IMR-90 (cell line): ENCODE data around the gene STAG2. TPM values are rescaled to one million over a fixed set of nuclear protein-coding genes. Genes with fewer than 3 reads are reported as not detected.

Experiments
- ATAC-seq: fragments of 200-7000 bp; cut with Tn5 transposase; 2 replicates; pipeline ENCODE4 v1.9.1; 2020; ENCODE audit warnings: low read depth, mild to moderate bottlenecking, moderate library complexity
- BruUV-seq: library from RNA; stranded (reverse); fragments of 400-500 nt; replicated peaks from 2 replicates; lab custom pipeline; 2021; lab: Mats Ljungman, UMichigan
- CTCF ChIA-PET: fragments of 300-600 bp; formaldehyde crosslinking; extraction: SDS; loops from one replicate; lab custom pipeline; 2021; ENCODE audit warnings: antibody characterized with exemption; lab: Yijun Ruan, JAX
- POLR2A ChIA-PET: fragments of 300-600 bp; sonication (Branson Sonifier 250); formaldehyde crosslinking; loops from one replicate; lab custom pipeline; 2022; ENCODE audit warnings: antibody characterized with exemption; ENCODE audit not compliant: unreplicated experiment; lab: Charles Lee
- DNase-seq: peaks from one replicate; pipeline ENCODE4 v3.0.0; 2013
- H2AFZ ChIP-seq: replicated peaks from 2 replicates; pipeline ENCODE3; 2013; ENCODE audit warnings: low read length, mild to moderate bottlenecking; ENCODE audit not compliant: poor library complexity
- H2AK5ac ChIP-seq: 2 replicates; pipeline ENCODE4 v1.6.1; 2013; ENCODE audit warnings: low read depth, low read length, inconsistent platforms
- H2AK9ac ChIP-seq: replicated peaks from 2 replicates; pipeline ENCODE3; 2013; ENCODE audit warnings: mild to moderate bottlenecking, low read depth, low read length, moderate library complexity; ENCODE audit not compliant: poor library complexity
- H2BK120ac ChIP-seq: 2 replicates; pipeline ENCODE4 v1.6.1; 2013; ENCODE audit warnings: low read depth, low read length, inconsistent platforms
- H2BK15ac ChIP-seq: 3 replicates; pipeline ENCODE4 v1.6.1; 2013; ENCODE audit warnings: low read depth, low read length, inconsistent platforms
- H2BK20ac ChIP-seq: 2 replicates; pipeline ENCODE4 v1.6.1; 2013; ENCODE audit warnings: low read depth, mild to moderate bottlenecking, inconsistent platforms, low read length, moderate library complexity
- H2BK5ac ChIP-seq: 2 replicates; pipeline ENCODE4 v1.6.1; 2013; ENCODE audit warnings: mild to moderate bottlenecking, low read depth, low read length, inconsistent platforms; ENCODE audit not compliant: poor library complexity, severe bottlenecking
- H3K14ac ChIP-seq: replicated peaks from 2 replicates; pipeline ENCODE4 v1.6.1; 2013; ENCODE audit warnings: low read depth, low read length, inconsistent platforms
- H3K18ac ChIP-seq: 2 replicates; pipeline ENCODE4 v1.6.1; 2013; ENCODE audit warnings: low read depth, low read length, control low read depth
- H3K23ac ChIP-seq: 2 replicates; pipeline ENCODE4 v1.6.1; 2013; ENCODE audit warnings: low read depth, low read length, inconsistent platforms
- H3K27ac ChIP-seq: 2 replicates; pipeline ENCODE4 v1.5.1; 2013; ENCODE audit warnings: mild to moderate bottlenecking, control low read depth, low read length; ENCODE audit not compliant: insufficient read depth
- H3K27me3 ChIP-seq: 2 replicates; pipeline ENCODE4 v1.6.1; 2013; ENCODE audit warnings: low read length; ENCODE audit not compliant: control insufficient read depth, insufficient read depth
- H3K36me3 ChIP-seq: 2 replicates; pipeline ENCODE4 v1.6.1; 2013; ENCODE audit warnings: low read length, mixed read lengths; ENCODE audit not compliant: control insufficient read depth, insufficient read depth
- H3K4ac ChIP-seq: 2 replicates; pipeline ENCODE4 v1.6.1; 2013; ENCODE audit warnings: low read depth, low read length, inconsistent platforms
- H3K4me1 ChIP-seq: 2 replicates; pipeline ENCODE4 v1.6.1; 2013; ENCODE audit warnings: low read length, mixed read lengths; ENCODE audit not compliant: control insufficient read depth, insufficient read depth
- H3K4me2 ChIP-seq: 2 replicates; pipeline ENCODE4 v1.6.1; 2013; ENCODE audit warnings: low read depth, mild to moderate bottlenecking, control low read depth, low read length, moderate library complexity
- H3K4me3 ChIP-seq: 2 replicates; pipeline ENCODE4 v1.5.1; 2013; ENCODE audit warnings: low read depth, mild to moderate bottlenecking, control low read depth, low read length, moderate library complexity; ENCODE audit not compliant: insufficient read depth
- H3K56ac ChIP-seq: 2 replicates; pipeline ENCODE4 v1.6.1; 2013; ENCODE audit warnings: low read length, inconsistent platforms; ENCODE audit not compliant: insufficient read depth; ENCODE audit errors: extremely low read depth
- H3K79me1 ChIP-seq, 2 experiments: 2 replicates each; pipeline ENCODE4 v1.6.1; 2013; ENCODE audit warnings: low read length in 2 of 2, inconsistent platforms in 1 of 2, low read depth in 1 of 2
- H3K9ac ChIP-seq: 2 replicates; pipeline ENCODE4 v1.6.1; 2013; ENCODE audit warnings: low read depth, low read length, control low read depth
- H3K9me1 ChIP-seq: 2 replicates; pipeline ENCODE4 v1.6.1; 2013; ENCODE audit warnings: low read length, inconsistent platforms; ENCODE audit not compliant: insufficient read depth
- H3K9me3 ChIP-seq: 2 replicates; pipeline ENCODE4 v1.6.1; 2013; ENCODE audit warnings: low read length; ENCODE audit not compliant: control insufficient read depth, insufficient read depth
- H4K20me1 ChIP-seq: 2 replicates; pipeline ENCODE4 v1.6.1; 2013; ENCODE audit warnings: low read length, inconsistent platforms; ENCODE audit not compliant: insufficient read depth
- H4K5ac ChIP-seq: 2 replicates; pipeline ENCODE4 v1.6.1; 2013; ENCODE audit warnings: mild to moderate bottlenecking, low read depth, low read length, control low read depth
- H4K8ac ChIP-seq, 2 experiments: 2 replicates each; pipeline ENCODE4 v1.6.1; 2013; ENCODE audit warnings: low read depth in 2 of 2, low read length in 2 of 2, control low read depth in 1 of 2, inconsistent platforms in 1 of 2
- H4K91ac ChIP-seq: 2 replicates; pipeline ENCODE4 v1.6.1; 2013; ENCODE audit warnings: low read depth, low read length, inconsistent platforms; ENCODE audit not compliant: insufficient read depth
- BHLHE40 ChIP-seq: fragments of 150-350 bp; IDR thresholded peaks from 2 replicates; pipeline ENCODE4 v1.6.1; 2016; ENCODE audit warnings: mild to moderate bottlenecking, low read depth, low read length
- CEBPB ChIP-seq: IDR thresholded peaks from 2 replicates; pipeline ENCODE4 v1.6.1; 2012; ENCODE audit warnings: low read depth, low read length, improper control_type of control experiment
- FOS ChIP-seq: fragments of 150-350 bp; IDR thresholded peaks from 2 replicates; pipeline ENCODE4 v1.6.1; 2016; ENCODE audit warnings: low read depth, low read length
- MAFK ChIP-seq: IDR thresholded peaks from 2 replicates; pipeline ENCODE4 v1.6.1; 2012; ENCODE audit warnings: low read depth, low read length, improper control_type of control experiment
- MAZ ChIP-seq: IDR thresholded peaks from 2 replicates; pipeline ENCODE4 v1.6.1; 2012; ENCODE audit warnings: low read depth, mild to moderate bottlenecking, low read length, improper control_type of control experiment, moderate library complexity, borderline replicate concordance
- MXI1 ChIP-seq: IDR thresholded peaks from 2 replicates; pipeline ENCODE4 v1.6.1; 2012; ENCODE audit warnings: low read depth, mild to moderate bottlenecking, low read length, moderate library complexity, borderline replicate concordance
- NFE2L2 ChIP-seq: fragments of 150-350 bp; IDR thresholded peaks from 2 replicates; pipeline ENCODE4 v1.6.1; 2016; ENCODE audit warnings: low read depth, mild to moderate bottlenecking, low read length
- RAD21 ChIP-seq: IDR thresholded peaks from 2 replicates; pipeline ENCODE4 v1.6.1; 2012; ENCODE audit warnings: low read length, improper control_type of control experiment
- RCOR1 ChIP-seq: IDR thresholded peaks from 2 replicates; pipeline ENCODE4 v1.6.1; 2012; ENCODE audit warnings: mild to moderate bottlenecking, low read length, improper control_type of control experiment; ENCODE audit not compliant: insufficient replicate concordance
- RFX5 ChIP-seq: IDR thresholded peaks from 2 replicates; pipeline ENCODE4 v1.8.0; 2012; ENCODE audit warnings: low read depth, mild to moderate bottlenecking, low read length, moderate library complexity
- SMC3 ChIP-seq: fragments of 150-350 bp; IDR thresholded peaks from 2 replicates; pipeline ENCODE4 v1.6.1; 2016; ENCODE audit warnings: low read depth, mild to moderate bottlenecking, antibody characterized with exemption, low read length, moderate library complexity
- WGBS, 2 experiments: methylation state at CpG; one replicate each; pipeline versions ENCODE4 v1.1.5 to v1.1.7; 2013; ENCODE audit warnings: missing lambda C conversion rate in 2 of 2; ENCODE audit not compliant: insufficient read length in 1 of 2; ENCODE audit errors: extremely low coverage in 2 of 2; 5-methylcytosine and 5-hydroxymethylcytosine counted together
- dilution Hi-C: fragments of 300-500 bp; cut with HindIII; formaldehyde crosslinking; loops from one replicate; pipeline ENCODE4 v1.14.3; 2018; ENCODE audit warnings: low sequenced_read_pairs; ENCODE audit not compliant: unreplicated experiment
- in situ Hi-C: fragments of 300-500 bp; cut with MboI; formaldehyde crosslinking; loops from 3 replicates; pipeline ENCODE4 v1.14.3; 2019; ENCODE audit warnings: low sequenced_read_pairs, inconsistent platforms, mixed read lengths
- intact Hi-C: fragments of 100-400 bp; cut with micrococcal nuclease; formaldehyde crosslinking; loops from 2 replicates; pipeline ENCODE4 v1.10.0; 2022
- polyA plus RNA-seq, 3 experiments: library from polyadenylated mRNA; depleted of rRNA; stranded (reverse); fragments of >200 nt; gene quantifications; 2 replicates each; pipeline ENCODE4 v1.2.3, GENCODE V29; 2012; ENCODE audit warnings: low replicate concordance in 1 of 3
- total RNA-seq: library from RNA; depleted of rRNA; stranded (reverse); fragments of >200 nt; gene quantifications from 2 replicates; pipeline ENCODE4 v1.2.3, GENCODE V29; 2012

Gene STAG2
- total and polyA plus RNA-seq, 2 of the 4 experiments (the other 2 are of a cell fraction): 19.6 to 71.2 TPM

GRCh38 chrX:123960956-123961267, 594 bp upstream of the STAG2 start:
- Histone ChIP-seq H2BK5ac (peak overlapping the region; percentile 76), H3K9me3 (no peaks in the 10 kb centered on the region), H3K79me1 (no peaks in the 10 kb centered on the region; a peak in 1 of 4 replicates), H4K20me1 (peaks cover 9% of the 10 kb centered on the region; the same call in 1 of the 2 replicates), H2AK9ac (peak overlapping the region; percentile 96), H2BK15ac (no peak overlapping the region), H3K4me1 (no peaks in the 10 kb centered on the region), H3K14ac (peak overlapping the region; percentile 95), H4K5ac (peak overlapping the region; percentile 77), H3K56ac (peak overlapping the region; percentile 81), H3K27me3 (no peaks in the 10 kb centered on the region), H2BK120ac (peak overlapping the region; percentile 57), H3K36me3 (no peaks in the 10 kb centered on the region), H3K23ac (peak overlapping the region; percentile 67), H3K4me3 (peak overlapping the region; percentile 89), H4K91ac (peak overlapping the region; percentile 57), H3K18ac (peak overlapping the region; percentile 84), H3K9ac (peak overlapping the region; percentile 96), H3K27ac (peak overlapping the region; percentile 98), H3K9me1 (no peaks in the 10 kb centered on the region), H3K4me2 (peak overlapping the region; percentile 44), H3K4ac (peak overlapping the region; percentile 93), H4K8ac (peak overlapping the region; percentile 62 to 72), H2AFZ (peak overlapping the region; percentile 15), H2AK5ac (peak overlapping the region; percentile 83), H2BK20ac (no peak overlapping the region)
- WGBS, 2 experiments: no CpG with 5 or more reads among the region's 13 CpGs
- dilution Hi-C loops: no loop called here
- DNase-seq (no peak), ATAC-seq (no peak)
- BruUV-seq: no TSS peak
- ChIA-PET POLR2A (no interaction called here), CTCF (interaction anchor here (0.6 to 0.7 kb wide), 3 partner anchors 38 to 188 kb away, joined by 3 to 9 read pairs (median 4); no protein-coding TSS in a partner anchor)
- intact Hi-C loops: loop anchor here (1.0 to 10.0 kb wide), 4 partner anchors 57 to 251 kb away; no protein-coding TSS in a partner anchor
- TF ChIP-seq CEBPB: no peak
- TF ChIP-seq MXI1: no peak
- TF ChIP-seq BHLHE40: no peak
- TF ChIP-seq MAFK: no peak
- no peak for TF ChIP-seq RCOR1
- TF ChIP-seq FOS: no peak
- TF ChIP-seq MAZ: no peak
- no peak for TF ChIP-seq SMC3
- TF ChIP-seq RAD21: no peak
- TF ChIP-seq NFE2L2: no peak
- no peak for TF ChIP-seq RFX5
- in situ Hi-C loops: no loop called here
